GM19468 (cell line): Measurements from ENCODE around the gene RAP1A.
"Not testable (repeated sequence)": the region's sequence is repeated elsewhere in the genome, so short reads cannot be mapped to it uniquely, and the experiment has no call there.

ENCODE experiments used
- ATAC-seq: cut with Tn5 transposase; IDR thresholded peaks from one replicate; pipeline ENCODE4 v1.9.1; 2021; ENCODE audit warnings: mild to moderate bottlenecking, moderate library complexity, moderate number of reproducible peaks; ENCODE audit not compliant: unreplicated experiment; ENCODE audit errors: extremely low read depth

The RAP1A gene

DNA sequence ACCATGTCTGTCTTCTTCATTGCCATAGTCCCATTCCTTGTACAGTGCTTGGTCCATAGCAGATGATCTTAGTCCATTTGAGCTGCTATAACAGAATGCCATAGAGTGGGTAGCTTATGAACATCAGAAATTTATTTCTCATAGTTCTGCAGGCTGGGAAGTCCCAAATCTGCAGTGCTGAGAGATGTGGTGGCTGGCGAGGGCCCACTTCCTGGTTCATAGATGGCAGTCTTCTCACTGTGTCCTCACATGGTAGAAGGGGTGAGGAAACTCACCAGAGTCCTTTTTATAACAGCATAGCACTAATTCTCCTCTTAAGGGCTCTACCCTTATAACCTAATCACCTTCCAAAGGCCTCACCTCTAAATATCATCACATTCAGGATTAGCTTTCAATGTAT is 23.1 kb upstream of the RAP1A start:
- no peak for ATAC-seq

DNA sequence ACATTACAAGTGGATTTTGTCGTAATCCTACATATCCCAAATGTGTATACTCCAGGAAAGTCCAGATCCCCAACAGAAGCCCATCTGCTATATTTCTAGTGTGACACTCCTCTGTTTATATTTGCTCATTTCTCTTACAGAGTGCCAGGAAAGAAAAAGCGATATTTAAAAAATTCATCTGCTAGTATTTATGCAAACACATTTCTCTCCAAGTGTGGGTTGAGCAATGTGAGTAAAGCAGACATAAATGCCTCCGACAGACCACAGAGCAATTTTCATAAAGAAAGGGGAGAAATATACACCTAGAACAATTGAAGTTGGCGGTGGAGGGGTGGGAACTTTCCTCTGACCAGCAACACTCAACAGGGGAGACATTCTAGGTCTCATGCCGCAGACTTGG is 22.2 kb upstream of the RAP1A start:
- no peak for ATAC-seq

DNA sequence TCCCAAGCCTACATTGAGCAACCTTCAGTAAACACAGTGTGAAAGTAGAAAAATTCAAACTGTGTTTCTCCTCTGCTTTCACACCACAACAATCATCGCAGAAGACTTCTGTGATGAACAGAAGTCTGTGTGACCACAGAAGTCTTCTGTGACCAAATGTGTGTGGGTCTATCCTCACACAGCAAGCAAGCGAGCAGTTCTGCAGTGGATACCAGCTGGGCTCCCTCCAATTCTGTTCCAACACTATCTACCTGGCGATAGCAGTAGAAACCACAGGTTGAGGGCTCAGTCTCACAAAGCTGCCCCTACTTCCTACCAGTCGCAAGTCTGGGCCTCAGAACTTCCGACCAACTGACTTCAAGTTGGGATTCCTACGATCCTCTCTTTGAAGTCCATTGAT is 21.0 kb upstream of the RAP1A start:
- no peak for ATAC-seq

DNA sequence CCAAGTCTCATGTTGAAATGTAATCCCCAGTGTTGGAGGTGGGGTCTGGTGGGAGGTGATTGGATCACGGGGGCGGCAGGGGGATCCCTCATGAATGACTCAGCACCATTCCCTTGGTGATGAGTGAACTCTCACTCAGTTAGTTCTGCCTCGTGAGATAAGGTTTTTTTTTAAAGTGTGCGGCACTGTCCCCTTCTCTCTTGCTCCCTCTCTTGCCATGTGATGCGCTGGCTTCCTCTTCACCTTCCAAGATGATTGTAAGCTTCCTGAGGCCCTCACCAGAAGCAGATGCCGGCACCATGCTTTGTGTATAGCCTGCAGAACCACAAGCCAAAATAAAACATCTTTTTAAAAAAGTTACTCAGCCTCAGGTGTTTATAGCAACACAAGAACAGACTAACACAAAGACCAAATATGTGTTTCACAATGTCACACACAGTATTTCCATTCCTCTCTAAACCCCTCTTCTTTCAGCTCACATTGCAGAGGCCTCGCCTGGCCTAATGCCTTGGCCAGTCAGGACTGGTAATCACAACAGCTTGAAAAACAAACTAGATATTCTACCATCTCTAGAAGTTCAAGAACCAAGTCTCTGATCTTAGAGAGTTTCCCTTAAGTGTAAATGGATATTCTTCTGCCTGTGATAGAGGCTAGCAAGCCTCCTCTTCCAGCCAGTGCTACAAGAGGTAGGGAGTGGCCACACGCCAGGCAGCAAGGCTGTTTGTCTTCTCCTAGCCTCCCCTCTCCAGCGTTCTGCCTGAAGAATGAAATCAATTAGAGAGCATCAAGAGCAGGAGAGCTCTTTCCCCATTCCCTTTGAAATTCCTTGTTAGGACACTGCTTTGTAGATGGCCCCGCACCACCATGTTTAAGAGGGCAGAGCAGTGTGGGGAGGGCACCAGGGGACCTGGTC is 19.6 kb upstream of the RAP1A start:
- no peak for ATAC-seq

DNA sequence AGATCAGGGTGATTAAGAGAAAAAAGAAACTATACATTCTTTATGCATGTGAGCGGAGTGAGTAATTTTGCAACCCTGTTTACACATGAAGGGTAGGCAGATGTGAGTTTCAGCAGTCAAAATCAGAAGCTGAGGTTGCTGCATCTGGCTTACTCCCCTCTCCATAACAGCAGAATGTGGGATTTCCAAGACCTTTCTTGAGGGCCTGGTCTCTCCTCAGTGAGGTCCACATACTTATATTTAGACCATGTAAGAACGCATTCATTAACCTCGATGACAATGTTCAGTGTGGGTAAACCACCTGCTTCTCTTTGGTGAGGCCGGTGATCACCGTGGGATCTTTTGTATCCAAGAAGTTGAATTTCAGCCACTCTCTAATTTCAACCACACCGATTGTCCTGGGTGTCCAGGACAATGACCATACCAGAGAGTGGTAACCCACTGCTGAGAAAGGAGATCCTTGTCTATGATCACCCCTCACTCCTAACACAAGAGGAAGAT is 18.7 kb upstream of the RAP1A start:
- peak; percentile 35 for ATAC-seq

GRCh38 chr1:111602302-111602701 is 17.3 kb upstream of the RAP1A start:
- ATAC-seq, result no peak

GRCh38 chr1:111602974-111603373 is 16.6 kb upstream of the RAP1A start:
- ATAC-seq, result no peak

DNA sequence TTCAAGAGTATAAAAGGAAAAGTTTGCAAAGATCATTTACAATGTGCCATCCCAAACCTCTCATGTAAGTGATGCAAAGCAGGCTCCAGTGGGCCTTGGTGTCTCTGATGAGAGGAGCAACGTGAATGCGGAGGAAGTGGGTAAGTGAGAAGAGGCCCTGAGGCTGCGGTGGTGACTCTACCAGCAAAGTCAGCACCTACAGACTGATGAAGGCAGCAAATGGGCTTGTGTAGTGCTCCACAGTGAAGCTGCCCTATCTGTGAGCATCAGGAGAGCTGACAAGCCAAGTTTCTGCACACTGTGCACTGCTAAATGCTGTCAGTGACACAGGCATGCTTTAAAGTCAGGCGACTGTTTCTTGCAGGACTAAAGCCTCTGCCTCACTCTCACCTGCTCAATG is 15.6 kb upstream of the RAP1A start:
- no peak for ATAC-seq

GRCh38 chr1:111604931-111605330 is 14.7 kb upstream of the RAP1A start:
- no peak for ATAC-seq

DNA sequence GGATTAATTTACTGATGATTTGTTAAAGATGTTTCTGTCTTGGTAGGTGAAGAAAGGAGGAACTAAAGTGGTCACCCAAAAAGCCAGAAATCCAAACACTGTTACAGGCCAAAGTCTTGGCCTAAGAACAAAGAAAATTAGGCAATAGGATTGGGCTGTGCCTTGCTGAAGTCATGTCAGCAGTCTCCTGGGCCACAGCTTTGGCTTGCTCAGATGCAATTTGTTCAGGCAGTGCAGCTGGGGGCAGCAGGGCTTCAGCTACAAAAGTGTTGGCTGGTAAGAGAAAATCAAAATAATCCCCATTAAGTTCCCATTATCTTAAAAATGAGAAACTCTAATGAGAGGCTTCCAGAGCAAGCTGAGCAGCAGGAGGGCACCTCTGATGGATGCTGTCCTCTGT is 14.0 kb upstream of the RAP1A start:
- no peak for ATAC-seq

DNA sequence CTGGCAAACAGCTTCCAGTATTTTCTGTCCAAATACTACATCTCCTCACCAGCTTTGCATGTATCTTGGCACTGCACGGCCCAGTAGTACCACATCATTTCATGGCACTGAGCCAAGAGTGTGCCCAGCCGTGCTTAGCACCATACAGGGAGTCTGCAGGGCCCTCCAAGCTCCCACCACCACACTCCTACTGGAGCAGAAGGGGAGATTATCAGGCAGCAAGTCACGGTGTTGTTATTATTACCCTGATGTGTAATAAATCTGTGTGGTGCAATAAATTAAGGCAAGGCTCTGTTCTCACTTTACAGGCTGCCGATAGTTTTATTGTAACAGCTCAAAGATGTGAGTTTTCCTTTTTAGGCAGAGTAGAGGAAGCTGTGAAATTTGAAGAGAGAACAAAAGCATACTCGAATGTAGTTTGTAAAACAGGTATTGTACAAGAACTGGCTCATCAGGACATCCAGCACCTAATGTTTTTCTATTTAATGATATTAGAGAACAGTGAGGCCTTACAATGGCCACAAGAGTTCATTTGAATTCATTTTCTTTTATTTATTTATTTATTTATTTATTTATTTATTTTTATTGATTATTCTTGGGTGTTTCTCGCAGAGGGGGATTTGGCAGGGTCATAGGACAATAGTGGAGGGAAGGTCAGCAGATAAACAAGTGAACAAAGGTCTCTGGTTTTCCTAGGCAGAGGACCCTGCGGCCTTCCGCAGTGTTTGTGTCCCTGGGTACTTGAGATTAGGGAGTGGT is 13.0 kb upstream of the RAP1A start:
- not testable (repeated sequence) for ATAC-seq

DNA sequence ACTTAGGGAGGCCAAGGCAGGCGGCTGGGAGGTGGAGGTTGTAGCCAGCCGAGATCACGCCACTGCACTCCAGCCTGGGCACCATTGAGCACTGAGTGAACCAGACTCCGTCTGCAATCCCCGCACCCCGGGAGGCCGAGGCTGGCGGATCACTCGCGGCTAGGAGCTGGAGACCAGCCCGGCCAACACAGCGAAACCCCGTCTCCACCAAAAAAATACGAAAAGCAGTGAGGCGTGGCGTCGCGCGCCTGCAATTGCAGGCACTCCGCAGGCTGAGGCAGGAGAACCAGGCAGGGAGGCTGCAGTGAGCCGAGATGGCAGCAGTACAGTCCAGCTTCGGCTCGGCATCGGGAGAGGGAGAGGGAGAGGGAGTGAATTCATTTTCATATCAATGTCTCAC is 11.1 kb upstream of the RAP1A start:
- not testable (repeated sequence) for ATAC-seq

DNA sequence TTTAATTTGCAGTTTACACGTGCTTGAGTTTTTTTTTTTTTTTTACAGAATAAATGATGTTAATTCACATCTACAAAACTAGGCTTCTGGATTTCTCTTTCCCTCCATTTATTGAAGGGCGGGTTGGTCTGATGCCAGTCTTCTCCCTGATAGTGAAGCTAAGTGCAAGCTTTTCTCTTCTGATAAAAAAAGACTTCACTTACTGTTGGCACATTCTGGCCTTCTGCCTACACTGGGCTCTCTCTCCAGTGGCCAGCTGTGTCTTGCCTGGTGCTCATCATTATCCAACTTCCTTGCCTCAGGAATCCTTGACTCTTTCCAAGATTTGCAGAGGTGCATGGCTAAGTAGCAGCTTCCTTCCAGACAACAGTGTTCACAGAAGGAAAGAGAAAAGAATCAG is 7.6 kb upstream of the RAP1A start:
- ATAC-seq, result no peak

GRCh38 chr1:111615870-111616715 is 3.5 kb upstream of the RAP1A start:
- ATAC-seq, result no peak

- ATAC-seq, result no peak
These were observed 1.5 kb upstream of the RAP1A start for GRCh38 chr1:111618081-111618480.

DNA sequence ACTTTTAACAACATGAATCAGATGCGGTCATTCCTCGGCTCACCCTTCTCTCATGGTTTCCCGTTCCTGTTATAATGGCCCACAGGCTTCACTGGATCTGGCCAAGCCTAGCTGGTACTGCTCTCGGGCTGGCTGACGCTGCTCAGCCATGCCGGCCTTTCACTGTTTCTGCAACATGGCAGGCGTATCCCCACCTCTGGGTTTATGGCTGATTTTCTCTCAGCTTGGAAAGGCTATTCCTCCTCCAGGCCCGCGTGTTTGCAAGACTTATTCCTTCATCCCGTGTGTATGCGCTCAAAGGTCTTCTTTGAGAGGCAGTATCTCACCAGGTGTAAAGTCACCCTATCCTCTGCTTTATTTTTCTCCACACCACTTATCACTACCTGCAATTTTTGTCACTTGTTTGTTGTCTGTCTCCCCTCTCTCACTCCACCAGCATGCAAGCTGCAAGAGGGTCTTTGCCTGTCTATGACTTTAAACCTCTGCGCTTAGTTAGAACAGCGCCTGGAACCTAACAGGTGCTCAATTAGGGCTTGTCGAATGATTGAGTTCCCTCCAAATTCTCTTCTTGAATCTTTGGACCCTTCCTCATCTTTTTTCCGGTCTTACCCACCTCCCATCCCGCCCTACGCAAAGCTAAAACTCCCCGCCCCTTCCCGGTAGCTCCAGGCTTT is 491 bp upstream of the RAP1A start:
- ATAC-seq, result no peak

GRCh38 chr1:111620441-111620971 is 917 bp downstream of the RAP1A start:
- ATAC-seq, result no peak

DNA sequence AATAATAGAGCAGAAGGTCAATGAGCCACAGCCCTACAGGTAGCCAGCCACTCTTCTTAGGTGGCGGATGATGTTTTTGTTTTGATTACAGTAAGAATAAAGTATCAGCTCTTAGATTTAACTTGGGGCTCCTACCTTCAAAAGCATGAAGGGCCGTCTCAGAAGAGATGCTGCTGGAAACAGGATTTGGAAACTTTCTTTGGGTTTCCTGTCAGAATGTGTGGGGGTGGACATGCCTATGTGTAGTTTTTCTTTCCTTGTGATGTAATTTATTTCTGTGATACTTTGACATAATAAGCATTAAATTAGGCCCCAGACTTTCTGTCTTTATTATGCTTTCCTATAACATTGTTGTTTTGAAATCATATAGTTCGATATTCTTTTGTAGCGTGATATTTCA is 1.5 kb downstream of the RAP1A start:
- no peak for ATAC-seq

- ATAC-seq, result no peak
These were observed 2.6 kb downstream of the RAP1A start for GRCh38 chr1:111622166-111622565.

DNA sequence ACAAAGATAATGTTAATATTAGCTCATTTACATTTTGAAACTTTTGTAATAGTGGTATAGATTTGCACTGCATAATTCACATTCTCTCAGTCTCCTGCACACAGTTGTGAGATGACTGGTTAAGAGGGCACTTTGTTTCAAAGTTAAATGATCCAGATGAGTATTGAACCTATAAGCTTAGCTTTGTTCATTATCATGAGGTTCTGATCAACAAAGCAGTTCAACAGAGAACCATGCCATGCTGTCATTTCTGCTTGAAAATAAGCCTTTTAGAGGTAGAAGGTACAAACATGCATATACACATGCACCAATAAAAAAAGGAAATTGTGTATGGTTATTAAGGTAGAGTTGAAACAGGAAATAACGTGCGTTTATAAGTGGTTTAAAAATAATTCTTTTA is 4.8 kb downstream of the RAP1A start:
- no peak for ATAC-seq
